ENCODE results near the gene DDX39B.
A peak's percentile ranks its signal among the peaks of the same experiment; 100 is the strongest.
"Not testable (repeated sequence)": the region's sequence is repeated elsewhere in the genome, so short reads cannot be mapped to it uniquely, and the experiment has no call there.

The DDX39B gene

DNA sequence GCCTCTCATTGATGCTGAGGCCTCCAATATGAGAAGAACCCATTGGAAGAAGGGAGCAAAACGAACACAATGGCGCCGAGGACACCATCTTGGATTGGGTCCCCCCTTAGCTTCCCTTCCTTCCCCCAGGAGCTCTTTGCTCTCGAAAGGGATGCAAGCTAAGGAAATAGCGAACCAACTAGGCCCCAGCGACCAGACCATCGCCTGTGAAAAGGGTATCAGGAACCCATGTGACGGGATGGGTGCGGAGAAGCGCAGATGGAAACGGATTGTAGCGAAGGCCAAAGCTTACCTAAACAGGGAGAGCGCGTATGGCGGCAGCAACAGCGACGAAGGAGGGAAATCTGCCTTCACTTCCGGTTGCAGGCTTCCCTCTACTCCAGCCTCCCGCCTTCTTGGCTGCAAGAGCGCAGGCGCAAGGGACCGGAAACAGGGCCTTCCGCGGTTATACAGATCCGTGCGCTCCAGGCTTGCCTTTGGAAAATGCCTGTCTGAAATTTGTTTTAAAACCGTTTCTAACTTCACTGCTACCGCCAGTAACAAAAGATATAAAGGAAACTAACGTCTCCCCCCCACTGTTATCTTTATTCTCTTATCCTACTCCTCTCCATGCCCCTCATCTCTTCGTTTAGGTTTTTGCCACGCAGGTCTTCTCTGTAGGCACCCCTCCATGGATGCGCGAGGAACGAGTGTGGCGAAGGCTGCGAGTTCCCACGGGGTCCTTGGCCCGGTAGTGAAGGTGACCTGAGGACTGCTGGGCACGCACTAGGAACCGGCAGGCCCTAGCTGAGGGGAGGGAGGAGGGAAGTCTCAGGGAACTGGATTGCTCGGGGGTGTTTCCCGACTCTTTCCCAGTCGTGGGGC is at the start of gene DDX39B:
TSS of gene DDX39B (minus strand) at position 346 of the 864 bp plus-strand sequence. CDS start 1,471 bp downstream, outside the sequence.
- peak; percentile 95 for DNase-seq

- not testable (repeated sequence) for DNase-seq
Observed at GRCh38 chr6:31590691-31591090, 48.9 kb upstream of the DDX39B start.

- DNase-seq: no peak
Observed at GRCh38 chr6:31588871-31589650, 47.3 kb upstream of the DDX39B start.

GRCh38 chr6:31587791-31588777 is 46.3 kb upstream of the DDX39B start:
- DNase-seq: no peak

- DNase-seq: peak; percentile 95
Observed at GRCh38 chr6:31586599-31587281, 44.9 kb upstream of the DDX39B start.

DNA sequence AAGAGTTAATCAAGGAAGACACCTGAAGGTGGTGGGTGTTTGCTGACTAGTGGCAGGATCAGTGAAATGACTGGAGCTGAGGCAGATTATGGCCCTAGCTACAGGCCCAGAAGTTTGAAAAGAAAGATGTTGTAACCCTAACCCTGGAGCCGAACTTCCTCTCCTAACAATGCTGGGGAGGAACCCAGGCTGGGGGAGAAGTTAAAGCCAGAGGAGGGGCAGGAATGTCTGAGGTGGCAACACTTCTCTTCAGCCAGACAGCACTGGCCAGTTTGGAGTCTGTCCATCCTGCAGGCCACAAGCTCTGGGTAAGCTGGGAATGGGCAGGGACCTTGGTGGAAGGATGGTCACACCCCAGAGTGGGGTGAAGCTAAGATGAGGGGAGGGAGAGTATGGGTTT is 44.2 kb upstream of the DDX39B start, which contains the start of gene LST1:
TSS of gene LST1 (plus strand) at position 270 of the 400 bp plus-strand sequence. CDS start 1,023 bp downstream, outside the sequence.
- peak; percentile 93 for DNase-seq

DNA sequence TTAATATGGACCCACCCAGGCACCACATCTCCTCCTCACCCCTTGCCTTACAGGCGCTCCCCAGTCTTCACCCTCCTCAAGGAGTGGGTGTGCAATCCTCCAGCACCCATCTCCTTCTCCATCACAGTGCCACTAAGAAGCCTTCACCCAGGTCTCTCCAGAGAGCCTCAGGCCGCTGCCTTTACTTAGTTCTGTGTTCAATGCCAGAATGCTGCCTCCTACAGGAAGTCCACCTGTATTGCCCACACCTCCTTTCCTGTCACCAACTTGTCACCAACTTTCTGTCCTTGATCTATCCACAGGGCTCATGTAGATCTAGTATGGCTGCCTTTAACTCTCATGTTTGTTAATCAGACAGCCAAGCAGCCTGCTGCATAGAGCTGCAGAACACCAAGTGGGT is 43.7 kb upstream of the DDX39B start:
- DNase-seq: peak; percentile 74

GRCh38 chr6:31582230-31582643 is 40.4 kb upstream of the DDX39B start, which contains the start of gene LTB:
Gene LTB, minus strand, starts transcription at chr6:31582424. Its CDS starts 7 bp downstream, at chr6:31582417.
- DNase-seq: no peak

- DNase-seq: no peak
Observed at GRCh38 chr6:31581434-31582229, 39.8 kb upstream of the DDX39B start.

- DNase-seq: peak; percentile 75
Observed at GRCh38 chr6:31580807-31581433, 39.1 kb upstream of the DDX39B start.

GRCh38 chr6:31580438-31580740 is 38.6 kb upstream of the DDX39B start:
- DNase-seq: no peak

DNA sequence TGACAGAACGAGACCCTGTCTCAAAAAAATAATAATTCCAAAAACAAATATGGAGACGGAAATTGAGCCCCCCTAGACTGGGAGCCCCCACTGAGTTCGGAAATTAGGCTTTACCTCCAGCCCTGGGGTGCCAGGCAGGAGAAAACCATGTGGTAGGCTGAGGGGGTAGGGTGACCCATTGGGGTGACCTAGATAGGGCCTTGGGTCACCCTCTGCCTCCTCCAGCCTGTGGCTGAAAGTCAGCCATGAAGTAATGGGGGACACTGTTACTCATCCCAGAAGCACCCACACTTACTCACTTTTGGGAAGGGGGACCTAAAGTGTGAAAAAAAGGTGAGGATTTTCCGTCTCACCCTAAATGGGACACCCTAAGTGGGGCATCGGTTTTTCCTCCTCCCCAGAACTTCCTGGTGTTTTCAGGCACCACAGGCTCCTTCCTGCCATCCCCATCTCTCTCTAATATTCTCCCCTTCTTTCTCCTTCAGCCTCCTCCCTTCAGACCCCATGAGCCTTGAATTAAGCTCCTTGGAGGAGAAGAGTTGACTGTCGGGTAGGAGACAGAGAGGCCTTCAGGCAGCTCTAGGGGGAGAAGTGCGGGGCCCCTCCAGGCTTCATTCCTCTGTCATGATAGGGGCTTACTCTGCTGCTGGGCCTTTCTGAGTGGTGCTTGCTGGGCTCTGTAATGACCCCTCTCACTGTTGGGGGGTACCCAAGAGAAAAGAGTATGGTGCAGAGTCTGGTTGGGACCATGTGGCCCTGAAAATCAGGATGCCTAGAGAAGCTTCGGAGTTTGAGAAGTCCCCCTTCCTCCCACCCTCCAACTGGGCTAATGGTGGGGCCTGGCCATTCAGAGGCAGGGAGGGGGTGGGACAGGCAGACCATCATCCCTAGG is 38.0 kb upstream of the DDX39B start:
- no peak for DNase-seq

- no peak for DNase-seq
Observed at GRCh38 chr6:31579119-31579505, 37.3 kb upstream of the DDX39B start.

DNA sequence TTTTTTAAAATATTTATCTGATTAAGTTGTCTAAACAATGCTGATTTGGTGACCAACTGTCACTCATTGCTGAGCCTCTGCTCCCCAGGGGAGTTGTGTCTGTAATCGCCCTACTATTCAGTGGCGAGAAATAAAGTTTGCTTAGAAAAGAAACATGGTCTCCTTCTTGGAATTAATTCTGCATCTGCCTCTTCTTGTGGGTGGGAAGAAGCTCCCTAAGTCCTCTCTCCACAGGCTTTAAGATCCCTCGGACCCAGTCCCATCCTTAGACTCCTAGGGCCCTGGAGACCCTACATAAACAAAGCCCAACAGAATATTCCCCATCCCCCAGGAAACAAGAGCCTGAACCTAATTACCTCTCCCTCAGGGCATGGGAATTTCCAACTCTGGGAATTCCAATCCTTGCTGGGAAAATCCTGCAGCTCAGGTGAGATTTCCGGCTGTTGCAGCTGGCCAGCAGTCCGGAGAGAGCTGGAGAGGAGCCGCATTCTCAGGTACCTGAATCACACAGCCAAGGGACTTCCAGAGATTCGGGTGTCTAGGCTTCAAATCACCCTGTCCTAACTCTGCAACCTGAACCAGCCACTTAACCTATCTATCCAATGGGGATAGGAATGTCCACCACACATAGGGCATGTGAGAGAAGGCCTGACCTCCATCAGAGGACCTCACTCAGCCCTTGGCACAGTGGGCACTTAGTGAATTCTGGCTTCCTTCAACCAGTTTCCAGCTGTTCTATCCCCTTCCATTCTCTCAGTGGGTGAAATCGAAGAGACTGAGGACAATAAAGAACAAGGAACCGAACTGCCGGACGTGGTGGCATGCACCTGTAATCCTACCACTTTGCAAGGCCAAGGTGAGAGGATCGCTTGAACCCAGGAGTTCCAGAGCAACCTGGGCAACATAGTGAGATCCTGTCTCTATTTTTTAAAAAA is 36.6 kb upstream of the DDX39B start:
- no peak for DNase-seq

- no peak for DNase-seq
Observed at GRCh38 chr6:31577579-31577966, 35.8 kb upstream of the DDX39B start.

GRCh38 chr6:31576897-31577578 is 35.2 kb upstream of the DDX39B start:
- no peak for DNase-seq

GRCh38 chr6:31575952-31576685 is 34.3 kb upstream of the DDX39B start:
- no peak for DNase-seq

All from MV-4-11 (cell line).